Measurements from ENCODE around the gene GABRQ. TPM values are rescaled to one million over a fixed set of nuclear protein-coding genes. Genes with fewer than 3 reads are reported as not detected.

GABRQ gene
- total RNA-seq, 1 experiment from 2014 or later = 3.9 TPM

GRCh38 chrX:152663086-152663485, 25.4 kb downstream of the GABRQ start:
- Mint-ChIP-seq H3K9me3 (peaks cover 57 to 59% of the 10 kb centered on the region in 2 experiments), H3K4me1 (no peaks in the 10 kb centered on the region), H3K36me3 (ENCODE audit: insufficient read depth in 1 of 3, low read depth in 3 of 3) (peaks cover 0 to 3% (median 0%) of the 10 kb centered on the region in 3 experiments; a peak in 2 of 7 replicates), H3K27me3 (ENCODE audit: low read depth) (peaks cover 9% of the 10 kb centered on the region; the same call in 1 of the 2 replicates), H3K4me3 (no peak overlapping the region), H3K27ac (no peak overlapping the region)
- no peak overlapping the region for H3K56ac ChIP-seq (ENCODE audit: insufficient read length, low read depth, low read length)
- H2BK120ac ChIP-seq (ENCODE audit: low read depth, low read length, poor library complexity, severe bottlenecking) = no peak overlapping the region
- H2BK12ac ChIP-seq (ENCODE audit: insufficient read length, low read depth, low read length) = no peak overlapping the region
- H4K5ac ChIP-seq (ENCODE audit: insufficient read length, low read depth, low read length) = no peak overlapping the region
- no peak overlapping the region for H3K4me2 ChIP-seq (ENCODE audit: insufficient read depth, insufficient read length, low read length)
- H3K9ac ChIP-seq (ENCODE audit: extremely low read depth, insufficient read length, low read length) = no peak overlapping the region
- no peak overlapping the region for H3T11ph ChIP-seq (ENCODE audit: low read length)
- H3K27ac ChIP-seq (ENCODE audit: insufficient read length, low read depth, low read length) = no peak overlapping the region
- H4K20me1 ChIP-seq (ENCODE audit: control insufficient read depth, insufficient read depth, insufficient read length) = no peaks in the 10 kb centered on the region
- DNase-seq = no peak
- peaks cover 14% of the 10 kb centered on the region for H3K9me3 ChIP-seq (ENCODE audit: control insufficient read depth, low read depth, low read length)
- H3K79me2 ChIP-seq (ENCODE audit: insufficient read depth, low read length) = no peaks in the 10 kb centered on the region
- H2AFZ ChIP-seq (ENCODE audit: low read length) = no peak overlapping the region
- H3K23ac ChIP-seq (ENCODE audit: insufficient read length, low read depth, low read length) = no peak overlapping the region
- no peak overlapping the region for H2BK5ac ChIP-seq (ENCODE audit: insufficient read length, low read length)
- H4K8ac ChIP-seq (replicated peaks; ENCODE audit: insufficient read length, low read depth, low read length) = no peak overlapping the region
- H2BK20ac ChIP-seq (ENCODE audit: low read depth, low read length, poor library complexity, severe bottlenecking) = no peak overlapping the region
- no peak overlapping the region for H2AK5ac ChIP-seq (ENCODE audit: insufficient read length, low read length)
- H2BK15ac ChIP-seq (ENCODE audit: low read depth, low read length) = no peak overlapping the region
- TF ChIP-seq CTCF (conservative IDR thresholded peaks at IDR 0.05) = no peak
- no peak overlapping the region for H3K14ac ChIP-seq (ENCODE audit: insufficient read depth, low read length)
- H3K4me1 ChIP-seq (ENCODE audit: insufficient read depth, low read length) = no peaks in the 10 kb centered on the region
- whole genome bisulfite sequencing (ENCODE audit: extremely low coverage, insufficient read length, low lambda C conversion rate) = no CpG with 5 or more reads among the region's 4 CpGs
- no peaks in the 10 kb centered on the region for H3K23me2 ChIP-seq (ENCODE audit: insufficient read length, low read depth, low read length, poor library complexity, severe bottlenecking)
- H3K18ac ChIP-seq (ENCODE audit: insufficient read length, low read depth, low read length) = no peak overlapping the region
- no peaks in the 10 kb centered on the region for H3K79me1 ChIP-seq (ENCODE audit: insufficient read depth, low read depth, low read length, poor library complexity, severe bottlenecking)
- no peak overlapping the region for H4K91ac ChIP-seq (ENCODE audit: insufficient read length, low read depth, low read length)
- no peaks in the 10 kb centered on the region for H3K27me3 ChIP-seq (ENCODE audit: insufficient read depth, low read length)
- no peak overlapping the region for H3K4ac ChIP-seq (ENCODE audit: low read depth, low read length)
